DOHH2 (cell line): ENCODE data around the gene FNIP2.

Experiments used
- EZH2phosphoT487 ChIP-seq: fragments of 200-600 bp; sonication (generic); IDR thresholded peaks from 2 replicates; pipeline ENCODE4 v1.6.1; 2017; ENCODE audit warnings: borderline replicate concordance, mild to moderate bottlenecking, antibody characterized with exemption, low read length, moderate library complexity, mixed read lengths
- TF ChIP-seq, protein P1 (sequence below): fragments of 200-600 bp; sonication (generic); IDR thresholded peaks from one replicate; pipeline ENCODE4 v1.5.1; 2014; ENCODE audit warnings: antibody characterized with exemption, mild to moderate bottlenecking, low read depth, low read length; ENCODE audit not compliant: poor library complexity, severe bottlenecking

- TF ChIP-seq, protein P1, sequence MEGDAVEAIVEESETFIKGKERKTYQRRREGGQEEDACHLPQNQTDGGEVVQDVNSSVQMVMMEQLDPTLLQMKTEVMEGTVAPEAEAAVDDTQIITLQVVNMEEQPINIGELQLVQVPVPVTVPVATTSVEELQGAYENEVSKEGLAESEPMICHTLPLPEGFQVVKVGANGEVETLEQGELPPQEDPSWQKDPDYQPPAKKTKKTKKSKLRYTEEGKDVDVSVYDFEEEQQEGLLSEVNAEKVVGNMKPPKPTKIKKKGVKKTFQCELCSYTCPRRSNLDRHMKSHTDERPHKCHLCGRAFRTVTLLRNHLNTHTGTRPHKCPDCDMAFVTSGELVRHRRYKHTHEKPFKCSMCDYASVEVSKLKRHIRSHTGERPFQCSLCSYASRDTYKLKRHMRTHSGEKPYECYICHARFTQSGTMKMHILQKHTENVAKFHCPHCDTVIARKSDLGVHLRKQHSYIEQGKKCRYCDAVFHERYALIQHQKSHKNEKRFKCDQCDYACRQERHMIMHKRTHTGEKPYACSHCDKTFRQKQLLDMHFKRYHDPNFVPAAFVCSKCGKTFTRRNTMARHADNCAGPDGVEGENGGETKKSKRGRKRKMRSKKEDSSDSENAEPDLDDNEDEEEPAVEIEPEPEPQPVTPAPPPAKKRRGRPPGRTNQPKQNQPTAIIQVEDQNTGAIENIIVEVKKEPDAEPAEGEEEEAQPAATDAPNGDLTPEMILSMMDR, result no peak
- TF ChIP-seq EZH2phosphoT487, result no peak
Observed at GRCh38 chr4:158949099-158949498, 180.3 kb downstream of the FNIP2 start.
